Stimulated activated CD8-positive, alpha-beta memory T cell treated with anti-CD3 and anti-CD28 coated beads, Interleukin-4, amount 100 ng/mL, for 1 hour (primary cell): ENCODE data around the gene PRSS33.

Experiments
- DNase-seq, 2 donors: peaks; one replicate each; pipeline ENCODE4 v3.0.0-alpha.2; 2020; ENCODE audit warnings: low read depth in 2 of 2, low spot score in 1 of 2

The PRSS33 gene

DNA sequence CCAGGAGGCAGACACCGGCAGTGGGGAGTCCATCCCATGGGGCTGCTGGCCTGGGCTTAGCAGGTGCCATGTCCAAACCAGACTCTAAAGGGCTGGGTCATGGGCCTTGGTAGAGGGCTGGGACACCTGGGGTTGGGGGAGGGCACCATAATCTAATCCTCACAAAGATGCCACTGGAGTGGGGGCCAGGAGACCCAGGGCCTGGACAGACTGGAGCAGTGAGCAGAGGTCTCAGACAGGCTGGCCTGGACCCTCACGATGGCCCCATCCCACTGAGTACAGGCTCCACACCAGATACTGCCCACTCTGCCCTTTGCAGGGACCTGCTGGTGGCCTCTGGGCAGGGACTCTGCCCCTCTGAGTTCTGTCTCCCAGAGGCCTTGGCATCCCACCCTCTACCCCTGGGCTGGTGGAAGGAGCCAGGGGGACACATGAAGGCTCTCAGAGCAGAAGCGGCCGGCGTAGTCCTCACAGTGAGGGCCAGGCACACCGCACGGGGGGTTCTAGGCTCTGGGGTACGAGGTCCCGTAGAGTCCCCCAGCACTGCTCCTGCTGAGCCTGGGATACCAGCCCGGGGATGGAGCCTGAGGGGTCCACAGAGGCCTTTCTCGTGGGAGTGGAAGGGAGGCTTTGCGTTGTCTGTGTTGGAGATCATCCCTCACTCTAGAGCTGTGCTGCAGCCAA is 44.9 kb downstream of the PRSS33 start:
- DNase-seq, result no peak

DNA sequence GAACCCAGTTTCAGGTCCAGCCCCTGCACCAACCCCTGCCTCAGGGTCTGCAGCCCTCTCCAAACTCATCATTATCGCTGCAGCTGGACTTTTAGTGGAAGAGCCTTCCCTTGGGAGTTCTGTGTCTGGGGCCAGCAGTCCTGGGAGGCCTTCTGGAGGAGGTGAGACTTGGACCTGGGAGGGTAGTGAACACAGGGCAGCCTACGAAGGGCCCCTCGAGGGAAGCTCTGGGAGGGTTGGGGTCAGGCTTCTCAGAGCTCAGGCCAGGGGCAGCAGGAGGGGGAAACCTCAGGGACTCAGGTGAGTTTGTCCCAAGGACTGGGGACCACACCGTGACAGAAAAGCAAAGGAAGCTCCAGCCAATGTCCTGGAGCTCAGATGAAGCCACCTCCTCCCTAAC is 46.2 kb downstream of the PRSS33 start:
- no peak for DNase-seq

DNA sequence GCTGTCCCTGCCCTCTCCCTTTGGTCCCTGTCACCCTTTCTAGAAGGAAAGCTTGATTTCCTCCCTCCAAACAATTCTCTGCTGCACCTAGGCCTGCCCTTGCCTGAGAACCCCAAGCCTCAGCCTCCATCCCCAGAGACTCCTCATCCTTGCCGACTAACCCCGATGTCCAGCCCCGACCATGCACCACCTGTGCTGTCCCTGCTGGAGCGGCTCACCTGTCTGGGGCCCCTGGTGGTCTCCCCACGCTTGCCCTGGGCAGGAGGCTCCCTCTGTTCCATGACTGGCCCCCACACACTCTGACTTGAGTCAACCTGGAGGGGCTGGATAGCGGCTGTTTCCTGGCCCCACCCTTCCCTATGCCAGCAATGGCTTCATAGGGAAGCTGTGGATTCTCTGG is 46.9 kb downstream of the PRSS33 start:
- no peak for DNase-seq

DNA sequence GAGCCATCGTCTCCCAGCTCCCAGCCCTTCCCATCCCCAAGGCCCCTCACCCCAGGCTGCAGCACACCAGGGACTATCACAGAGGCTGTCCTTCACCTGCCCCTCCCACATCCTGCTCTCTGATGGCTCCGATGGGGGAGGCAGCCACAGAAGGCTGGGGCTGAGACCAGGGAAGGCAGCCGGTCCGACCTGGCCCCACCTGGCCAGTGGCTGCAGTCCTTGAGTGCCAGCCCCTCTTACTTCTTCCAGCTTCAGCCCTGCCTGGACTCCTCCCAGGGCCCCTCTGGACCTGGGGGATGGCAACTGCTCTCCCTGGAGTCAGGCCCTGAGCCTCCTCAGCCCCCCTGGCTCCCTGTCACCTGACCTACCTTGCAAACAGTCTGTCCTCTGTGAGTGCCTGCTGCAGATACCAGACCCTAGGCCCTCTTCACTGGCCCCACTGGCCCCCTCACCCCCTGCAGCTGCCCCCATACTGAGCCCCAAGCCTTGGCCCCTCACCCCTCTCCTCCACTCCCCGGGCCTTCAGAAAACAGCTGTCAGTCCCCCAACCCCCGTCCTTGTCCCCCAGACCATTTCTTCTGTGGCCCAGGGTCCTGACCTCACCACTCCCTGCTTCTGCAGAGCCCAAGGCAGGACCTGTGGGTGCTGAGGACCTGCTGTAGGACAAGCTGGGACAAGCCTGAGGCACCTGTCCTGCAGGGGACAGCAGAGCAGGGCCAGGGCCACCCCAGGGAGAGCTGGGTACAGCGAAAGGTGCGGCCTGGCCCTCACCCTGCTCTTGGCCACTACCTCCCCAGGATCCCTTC is 47.5 kb downstream of the PRSS33 start:
- DNase-seq, result no peak

DNA sequence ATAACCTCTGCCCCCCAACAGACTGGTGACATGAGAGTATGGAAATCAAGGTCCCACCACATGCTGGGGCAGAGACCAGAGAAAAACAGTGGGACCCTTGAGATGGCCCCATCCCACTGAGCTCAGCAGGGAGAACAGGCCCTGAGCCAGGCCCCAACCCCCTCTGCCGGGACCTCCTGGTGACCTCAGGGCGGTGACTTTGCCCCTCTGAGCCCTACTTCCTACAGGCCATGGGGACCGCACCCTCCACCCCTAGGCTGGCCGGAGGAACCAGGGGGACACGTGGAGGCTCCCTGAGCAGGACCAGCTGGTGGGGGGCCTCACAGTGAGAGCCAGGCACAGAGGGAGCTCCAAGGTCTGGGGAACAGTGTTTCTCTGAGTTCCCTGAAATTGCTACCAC is 48.7 kb downstream of the PRSS33 start:
- DNase-seq, result no peak

DNA sequence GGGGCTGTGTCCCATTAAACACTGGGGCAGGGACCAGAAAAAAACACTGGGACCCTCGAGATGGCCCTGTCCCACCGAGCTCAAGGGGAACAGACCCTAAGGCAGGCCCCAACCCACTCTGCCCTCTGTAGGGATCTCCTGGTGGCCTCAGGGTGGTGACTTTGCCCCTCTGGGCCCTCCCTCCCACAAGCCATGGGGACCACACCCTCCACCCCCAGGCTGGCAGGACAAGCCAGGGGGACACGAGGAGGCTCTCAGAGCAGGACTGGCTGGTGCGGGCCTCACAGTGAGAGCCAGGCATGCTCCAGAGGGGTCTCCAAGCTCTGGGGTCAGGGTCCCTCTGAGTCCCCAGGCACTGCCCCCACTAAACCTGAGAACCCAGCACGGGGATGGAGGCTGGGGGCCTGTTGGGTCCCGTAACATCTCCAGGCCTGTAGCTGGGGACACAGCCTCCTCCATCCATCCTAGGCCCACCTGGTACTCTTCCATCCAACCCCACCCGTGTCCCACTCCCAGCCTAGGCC is 49.4 kb downstream of the PRSS33 start:
- DNase-seq, result no peak

DNA sequence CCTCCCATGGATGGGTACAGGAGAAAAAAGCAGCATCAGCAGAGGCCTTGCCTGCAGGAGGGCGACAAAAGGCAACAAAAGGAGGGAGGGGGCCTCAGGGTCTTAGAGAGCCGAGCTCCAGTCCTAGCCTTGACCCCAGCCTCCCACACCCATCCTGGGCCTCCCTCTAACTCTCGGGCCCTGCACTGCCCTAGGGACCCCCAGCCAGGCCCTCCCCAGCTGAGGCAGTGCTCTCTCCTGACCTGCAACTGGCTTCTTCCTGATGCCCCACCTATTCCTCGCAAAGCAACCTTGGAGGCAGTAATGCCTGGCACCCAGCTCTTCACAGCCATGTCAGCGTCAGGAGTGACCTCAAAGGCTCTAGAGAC is 50.1 kb downstream of the PRSS33 start:
- DNase-seq, result no peak

DNA sequence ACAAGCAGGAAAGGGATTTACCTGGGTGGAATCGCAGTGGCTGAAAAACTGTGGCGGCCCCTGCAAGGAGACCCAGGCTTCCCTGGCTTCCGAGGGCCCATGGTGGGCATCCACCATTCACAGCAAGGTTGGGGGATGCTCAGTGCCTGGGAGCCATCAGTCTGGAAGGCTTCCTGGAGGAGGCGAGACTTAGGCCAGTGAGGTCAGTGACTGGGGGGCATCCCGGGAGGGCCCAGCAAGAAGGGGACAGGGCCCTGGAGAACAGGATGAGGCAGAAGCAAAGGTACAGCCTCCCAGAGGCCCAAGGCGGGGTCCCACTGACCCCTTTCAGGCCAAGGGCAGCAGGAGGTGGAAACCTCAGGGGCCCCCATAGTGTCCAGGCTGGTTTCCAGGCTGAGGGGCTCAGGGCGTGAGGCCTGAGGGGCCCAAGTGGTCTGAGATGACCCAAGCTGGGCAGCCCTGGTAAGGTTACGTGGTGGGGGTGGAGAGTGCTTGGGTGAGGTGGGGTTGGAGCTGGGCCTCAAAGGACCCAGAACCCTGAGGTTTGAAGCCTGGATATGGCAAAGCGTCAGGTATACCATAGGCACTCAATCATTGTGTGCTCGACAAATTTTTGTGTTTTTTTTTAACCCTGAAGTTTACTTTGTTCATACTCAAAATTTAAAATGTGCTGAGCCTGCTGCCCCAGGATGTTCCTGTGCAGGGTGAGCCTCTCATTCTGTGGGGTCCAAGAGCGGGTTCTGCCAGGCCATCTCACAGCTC is 50.7 kb downstream of the PRSS33 start:
- DNase-seq, result no peak

DNA sequence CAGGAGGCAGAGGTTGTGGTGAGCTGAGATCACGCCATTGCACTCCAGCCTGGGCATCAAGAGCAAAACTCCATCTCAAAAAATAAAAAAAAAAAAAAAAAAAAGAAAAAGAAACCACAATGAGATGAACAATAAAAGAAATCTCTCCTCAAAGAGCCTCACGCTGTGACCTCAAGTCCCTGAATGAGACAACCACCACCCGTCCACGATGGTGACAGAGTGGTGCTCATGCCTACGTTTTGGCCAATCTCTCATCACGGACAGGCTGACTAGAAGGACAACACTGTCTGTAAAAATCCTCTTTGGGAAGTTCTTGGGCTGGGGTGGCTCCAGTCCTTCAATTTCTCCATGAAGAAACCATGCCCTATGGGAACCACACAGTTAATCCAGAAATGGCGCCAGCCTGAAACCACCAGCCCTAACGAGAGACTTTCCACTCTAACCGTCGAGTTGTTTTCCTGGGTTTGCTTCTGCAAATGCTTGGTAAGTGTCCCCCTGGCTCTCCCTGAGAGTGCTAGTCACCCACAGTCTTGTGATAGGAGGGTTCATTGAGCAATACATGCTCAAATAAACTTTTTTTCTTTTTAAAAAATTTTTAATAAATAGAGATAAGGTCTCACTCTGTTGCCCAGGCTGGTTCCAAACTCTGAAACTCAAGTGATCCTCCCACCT is 52.4 kb downstream of the PRSS33 start:
- DNase-seq, result no peak
